Measurements from ENCODE around the gene IFNA2.

IFNA2 gene

DNA sequence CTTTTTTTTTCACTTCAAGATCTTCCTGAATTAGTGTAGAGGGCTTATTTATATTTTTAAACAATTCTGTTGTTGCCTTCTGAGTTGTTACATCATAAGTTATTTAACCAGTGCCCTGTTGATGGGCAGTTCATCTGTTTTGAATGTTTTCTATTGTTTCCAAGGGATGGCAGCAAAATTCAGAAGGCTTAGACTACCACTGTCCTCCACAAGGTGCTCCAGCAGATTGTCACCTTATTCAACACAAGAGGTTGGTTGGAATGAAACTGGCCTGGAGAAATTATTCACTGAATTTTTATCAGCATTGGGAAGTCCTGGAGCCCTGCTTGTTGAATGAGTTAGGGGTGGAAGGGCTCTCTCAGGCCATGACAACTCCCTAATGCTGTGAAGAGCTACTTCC lies 48.7 kb downstream of the IFNA2 start:
- TF ChIP-seq, protein P1, sequence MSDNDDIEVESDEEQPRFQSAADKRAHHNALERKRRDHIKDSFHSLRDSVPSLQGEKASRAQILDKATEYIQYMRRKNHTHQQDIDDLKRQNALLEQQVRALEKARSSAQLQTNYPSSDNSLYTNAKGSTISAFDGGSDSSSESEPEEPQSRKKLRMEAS (IDR thresholded peaks at IDR 0.05; ENCODE audit: low read depth, low read length) = no peak
- no peak for TF ChIP-seq POLR2A (IDR thresholded peaks at IDR 0.05; ENCODE audit: extremely low read depth, insufficient read length)
- TF ChIP-seq, protein P2, sequence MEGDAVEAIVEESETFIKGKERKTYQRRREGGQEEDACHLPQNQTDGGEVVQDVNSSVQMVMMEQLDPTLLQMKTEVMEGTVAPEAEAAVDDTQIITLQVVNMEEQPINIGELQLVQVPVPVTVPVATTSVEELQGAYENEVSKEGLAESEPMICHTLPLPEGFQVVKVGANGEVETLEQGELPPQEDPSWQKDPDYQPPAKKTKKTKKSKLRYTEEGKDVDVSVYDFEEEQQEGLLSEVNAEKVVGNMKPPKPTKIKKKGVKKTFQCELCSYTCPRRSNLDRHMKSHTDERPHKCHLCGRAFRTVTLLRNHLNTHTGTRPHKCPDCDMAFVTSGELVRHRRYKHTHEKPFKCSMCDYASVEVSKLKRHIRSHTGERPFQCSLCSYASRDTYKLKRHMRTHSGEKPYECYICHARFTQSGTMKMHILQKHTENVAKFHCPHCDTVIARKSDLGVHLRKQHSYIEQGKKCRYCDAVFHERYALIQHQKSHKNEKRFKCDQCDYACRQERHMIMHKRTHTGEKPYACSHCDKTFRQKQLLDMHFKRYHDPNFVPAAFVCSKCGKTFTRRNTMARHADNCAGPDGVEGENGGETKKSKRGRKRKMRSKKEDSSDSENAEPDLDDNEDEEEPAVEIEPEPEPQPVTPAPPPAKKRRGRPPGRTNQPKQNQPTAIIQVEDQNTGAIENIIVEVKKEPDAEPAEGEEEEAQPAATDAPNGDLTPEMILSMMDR (IDR thresholded peaks at IDR 0.05; ENCODE audit: low read depth, low read length) = no peak
- no peak for TF ChIP-seq MYC (IDR thresholded peaks at IDR 0.05; ENCODE audit: low read depth, low read length)
- H3K4me3 ChIP-seq (ENCODE audit: low read depth, low read length) = no peak overlapping the region
- peak; percentile 64 for DNase-seq (ENCODE audit: low read depth)

DNA sequence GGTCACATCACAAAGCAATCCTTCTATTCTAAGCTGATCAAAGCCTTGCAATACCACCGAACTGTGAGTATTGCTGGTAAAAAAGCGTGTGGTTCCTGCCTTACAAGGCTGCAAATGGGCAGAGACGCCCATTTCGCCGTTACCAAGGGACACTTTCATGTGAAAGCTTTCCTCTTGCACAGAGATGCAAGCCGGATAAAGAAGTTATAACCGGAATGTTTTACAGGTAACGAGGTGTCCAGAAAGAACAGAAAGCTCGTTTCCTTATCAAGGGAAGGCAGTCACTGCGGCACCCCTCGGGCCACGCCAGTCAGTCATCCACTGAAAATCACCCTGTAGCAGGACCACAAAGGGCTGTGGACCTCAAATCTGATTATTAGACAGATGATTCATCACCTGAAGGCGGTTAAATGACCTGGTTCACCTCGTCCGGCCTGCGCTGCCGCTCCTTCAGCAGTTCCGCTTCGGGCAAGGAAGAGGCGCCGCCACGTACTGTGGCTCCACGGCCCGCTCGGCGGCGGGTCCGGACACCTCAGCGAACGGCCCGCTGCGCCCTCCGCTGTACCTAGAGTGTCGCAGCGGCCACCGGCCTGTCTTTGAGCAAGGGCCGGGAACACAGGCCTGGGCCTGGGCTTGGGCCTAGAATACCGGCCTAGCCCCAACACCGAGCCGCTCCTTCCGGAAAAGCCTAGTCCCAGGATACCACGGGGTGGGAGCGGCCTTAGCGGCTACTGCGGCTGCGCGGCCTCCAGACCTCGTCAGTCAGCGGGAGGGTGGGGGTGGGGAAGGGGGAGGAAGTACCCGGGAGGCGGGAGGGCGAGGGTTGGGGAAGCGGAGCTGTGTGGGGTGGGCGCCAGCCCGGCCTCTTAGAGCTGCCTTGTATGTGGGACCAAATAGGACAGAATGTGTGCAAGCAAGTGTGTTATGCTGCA lies 50.2 kb downstream of the IFNA2 start, which contains the start of gene KLHL9:
Gene KLHL9 (minus strand): TSS at position 704 of the 932 bp plus-strand sequence. CDS start 545 bp downstream, at position 159.
- TF ChIP-seq MYC (IDR thresholded peaks at IDR 0.05; ENCODE audit: low read depth, low read length) (peak; percentile 59), POLR2A (IDR thresholded peaks at IDR 0.05; ENCODE audit: extremely low read depth, insufficient read length) (peak; percentile 92)
- TF ChIP-seq, protein P2 (IDR thresholded peaks at IDR 0.05; ENCODE audit: low read depth, low read length) = no peak
- TF ChIP-seq, protein P1 (IDR thresholded peaks at IDR 0.05; ENCODE audit: low read depth, low read length) = peak; percentile 51
- peak; percentile 98 for DNase-seq (ENCODE audit: low read depth)
- peak within 1 kb of the TSS; percentile 88 for H3K4me3 ChIP-seq (ENCODE audit: low read depth, low read length)
